ENCODE data around the gene XAB2. TPM values are rescaled to one million over a fixed set of nuclear protein-coding genes. Genes with fewer than 3 reads are reported as not detected.
"Not testable (repeated sequence)": the region's sequence is repeated elsewhere in the genome, so short reads cannot be mapped to it uniquely, and the experiment has no call there.

Gene XAB2
- total RNA-seq, 2 donors from 2014 or later: 18.1 to 24.1 TPM

DNA sequence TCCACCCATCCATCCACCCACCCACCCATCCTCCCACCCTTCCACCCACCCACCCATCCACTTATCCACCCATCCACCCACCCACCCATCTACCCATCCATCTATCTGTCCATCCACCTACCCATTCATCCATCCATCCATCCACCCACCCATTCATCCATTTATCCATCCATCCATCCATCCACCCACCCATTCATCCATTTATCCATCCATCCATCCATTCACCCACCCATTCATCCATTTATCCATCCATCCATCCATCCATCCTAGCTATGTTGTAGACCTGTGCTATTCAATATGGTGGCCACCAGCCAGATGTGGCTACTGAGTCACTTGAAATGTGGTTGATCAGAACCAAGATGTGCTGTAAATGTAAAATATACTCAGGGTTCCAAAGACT lies 28.6 kb downstream of the XAB2 start:
- intact Hi-C loops (cut with DNase I): no loop called here
- DNase-seq (no peak), ATAC-seq (no peak)

DNA sequence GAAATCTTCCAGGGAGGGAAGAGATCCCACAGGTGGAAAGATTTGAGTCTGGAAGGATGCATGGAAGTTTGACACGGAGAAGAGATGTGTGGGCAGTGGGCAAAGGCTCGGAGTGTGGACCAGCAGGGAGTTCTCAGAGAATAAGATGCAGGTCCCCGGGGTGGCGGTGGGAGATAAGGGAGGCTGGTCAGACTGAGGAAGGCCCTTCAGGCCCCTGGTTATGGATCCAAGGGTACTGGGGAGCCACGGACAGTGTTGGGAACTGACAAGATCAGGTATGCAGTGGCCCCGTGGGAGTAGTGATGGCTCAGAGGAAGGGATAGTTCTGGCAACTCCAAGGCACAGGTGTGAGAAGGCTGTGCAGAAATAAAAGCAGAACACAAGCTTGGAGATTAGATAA lies 31.2 kb downstream of the XAB2 start:
- intact Hi-C loops (cut with DNase I): no loop called here
- no peak for ATAC-seq

DNA sequence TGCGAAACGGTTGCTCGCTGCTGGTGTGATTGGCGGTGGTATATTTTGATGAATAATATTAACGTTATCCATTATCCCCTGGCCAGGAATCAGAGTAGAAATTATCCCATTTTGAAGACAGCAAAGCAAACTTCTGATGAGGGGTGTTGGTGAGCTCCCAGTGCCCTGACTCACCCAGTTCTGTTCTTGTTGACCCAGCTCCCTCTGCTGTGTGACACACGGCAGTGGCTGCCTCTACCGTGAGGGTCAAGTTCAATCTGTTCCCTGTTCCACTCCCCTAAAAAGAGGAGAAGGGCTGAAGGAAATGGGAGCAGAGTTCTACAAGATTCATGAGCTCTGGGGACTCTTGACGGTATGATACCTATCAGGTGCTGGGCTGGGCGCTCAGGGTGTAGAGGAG lies 31.7 kb downstream of the XAB2 start:
- DNase-seq: no peak
- no peak for ATAC-seq
- intact Hi-C loops (cut with DNase I): no loop called here

More for the DNA sequence above, 31.2 kb downstream of the XAB2 start:
- DNase-seq: no peak

DNA sequence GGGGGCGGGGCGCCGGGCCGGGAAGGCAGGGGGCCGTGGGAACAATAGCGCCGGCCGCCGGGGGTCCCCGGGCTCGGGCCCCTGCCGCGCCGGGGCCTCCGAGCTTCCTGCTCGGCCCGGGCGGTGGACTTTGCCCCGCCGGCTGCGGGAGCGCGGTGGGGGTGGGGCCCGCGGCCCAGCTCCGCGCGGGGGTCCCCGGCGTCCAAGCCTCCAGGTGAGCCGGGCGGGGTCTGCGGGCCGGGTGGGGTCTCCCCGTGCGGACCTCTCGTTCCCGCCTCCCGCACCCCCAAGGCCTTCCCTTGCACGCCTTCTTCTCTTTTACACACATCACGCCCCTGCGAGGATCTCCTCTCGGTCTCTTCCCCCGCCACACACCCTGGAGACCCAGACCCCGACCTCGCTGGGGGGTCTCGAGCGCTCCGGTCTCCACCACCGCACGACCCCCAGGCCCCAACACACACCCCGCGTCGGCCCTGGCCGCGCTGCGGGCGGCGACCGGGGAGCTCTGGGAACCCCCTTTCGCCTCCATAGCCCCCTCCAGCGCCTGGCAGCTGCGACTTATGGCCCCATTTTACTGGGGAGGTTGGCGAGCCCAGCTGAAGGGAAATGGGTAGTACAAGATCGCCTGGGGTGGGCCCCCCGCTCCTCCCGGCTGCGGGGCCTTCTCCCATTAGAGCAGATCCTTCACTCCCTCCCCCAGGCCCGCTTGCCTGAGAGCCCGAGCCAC lies 33.0 kb downstream of the XAB2 start:
- DNase-seq: no peak

DNA sequence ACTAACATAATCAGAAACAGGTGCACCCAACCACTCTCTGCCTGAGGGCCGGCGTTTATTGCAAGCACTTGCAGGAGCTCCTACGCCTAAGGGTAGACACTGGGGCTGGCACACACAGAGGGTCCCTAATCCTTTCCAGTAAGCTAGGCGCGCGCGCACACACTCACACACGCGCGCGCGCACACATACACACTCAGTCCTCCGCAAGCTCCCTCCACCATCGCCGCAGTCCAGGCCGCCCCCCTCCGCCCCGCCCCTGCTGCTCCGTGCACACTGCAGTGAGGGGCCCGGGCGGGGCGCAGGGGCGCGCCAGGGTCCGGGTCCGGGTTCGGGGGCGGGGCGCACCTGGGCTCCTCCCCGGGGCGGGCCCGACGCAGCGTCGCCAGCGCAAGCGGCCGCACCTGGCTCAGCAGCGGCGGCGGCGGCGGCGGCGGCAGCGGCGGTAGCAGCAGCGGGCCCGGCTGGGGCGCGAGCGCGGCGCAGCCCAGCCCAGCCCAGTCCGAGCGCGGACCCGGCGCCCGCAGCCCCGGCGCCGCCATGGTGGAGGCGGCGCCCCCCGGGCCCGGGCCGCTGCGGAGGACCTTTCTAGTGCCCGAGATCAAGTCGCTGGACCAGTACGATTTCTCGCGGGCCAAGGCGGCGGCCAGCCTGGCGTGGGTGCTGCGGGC lies 33.7 kb downstream of the XAB2 start, which contains the start of gene CAMSAP3:
CAMSAP3 (plus strand) TSS at position 398 of the 668 bp plus-strand sequence; CDS start at position 538, 140 bp downstream.
- intact Hi-C loops (cut with DNase I): no loop called here
- DNase-seq: no peak
- peak; percentile 41 to 78 for ATAC-seq

More for the DNA sequence above, 33.0 kb downstream of the XAB2 start:
- intact Hi-C loops (cut with DNase I): no loop called here
- no peak for ATAC-seq

DNA sequence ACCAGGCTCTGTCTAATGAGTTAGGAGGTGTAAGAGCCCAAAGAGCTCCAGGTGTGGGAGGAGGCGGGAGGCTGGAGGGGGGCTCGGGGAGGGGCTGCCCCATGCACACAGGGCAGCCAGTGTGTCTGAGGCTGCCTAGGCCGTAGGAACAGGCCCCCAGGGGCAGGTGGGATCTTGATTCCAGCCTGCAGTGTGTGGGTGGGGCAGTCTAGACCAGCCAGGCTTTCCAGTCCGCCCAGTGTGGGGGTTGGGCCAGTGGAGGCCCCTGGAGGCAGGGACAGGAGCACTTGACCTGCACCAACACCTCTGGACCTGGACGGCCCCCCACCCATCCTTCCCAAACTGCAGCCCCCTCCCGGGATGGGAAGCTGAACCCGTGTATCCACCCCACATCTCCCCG lies 39.1 kb downstream of the XAB2 start:
- ATAC-seq (no peak), DNase-seq (no peak)
- intact Hi-C loops (cut with DNase I): no loop called here

DNA sequence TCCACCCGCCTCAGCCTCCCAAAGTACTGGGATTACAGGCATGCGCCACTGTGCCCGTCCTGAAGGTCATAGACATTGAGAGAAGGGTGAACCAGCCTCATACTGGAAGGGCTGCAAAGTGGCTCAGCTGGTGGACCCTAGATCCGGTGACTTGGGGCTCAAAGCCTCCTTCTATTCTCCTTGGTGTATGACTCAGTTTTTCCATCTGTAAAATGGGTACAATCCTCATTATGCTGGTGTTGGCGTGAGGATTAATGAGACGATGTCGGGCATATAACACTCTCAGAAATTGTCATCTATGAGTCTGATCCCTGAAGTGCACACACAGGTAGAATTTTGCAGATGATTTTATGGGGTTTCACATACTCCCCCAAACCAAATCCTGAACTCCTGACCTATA lies 39.5 kb downstream of the XAB2 start:
- DNase-seq (no peak), ATAC-seq (no peak)
- intact Hi-C loops (cut with DNase I): no loop called here

DNA sequence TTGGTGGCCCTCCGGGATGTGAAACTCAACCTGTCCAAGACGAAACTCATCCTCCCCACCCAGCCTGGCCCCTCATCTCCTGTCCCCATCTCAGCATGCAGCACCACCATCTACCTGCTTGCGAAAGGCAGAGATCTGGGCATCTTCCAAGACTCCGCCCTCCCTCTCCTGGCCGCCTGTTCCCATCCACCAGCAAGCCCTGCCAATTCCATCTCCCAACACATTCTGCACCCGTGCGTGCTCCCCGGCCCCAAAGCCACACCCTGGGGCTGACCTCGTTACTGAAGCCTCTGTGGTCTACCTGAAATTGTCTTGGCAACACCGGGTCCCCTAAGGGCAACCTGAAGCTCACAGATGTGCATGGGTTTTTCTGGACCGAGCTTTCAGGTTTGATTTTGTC lies 46.9 kb downstream of the XAB2 start:
- ATAC-seq: no peak
- DNase-seq: no peak
- intact Hi-C loops (cut with DNase I): no loop called here

DNA sequence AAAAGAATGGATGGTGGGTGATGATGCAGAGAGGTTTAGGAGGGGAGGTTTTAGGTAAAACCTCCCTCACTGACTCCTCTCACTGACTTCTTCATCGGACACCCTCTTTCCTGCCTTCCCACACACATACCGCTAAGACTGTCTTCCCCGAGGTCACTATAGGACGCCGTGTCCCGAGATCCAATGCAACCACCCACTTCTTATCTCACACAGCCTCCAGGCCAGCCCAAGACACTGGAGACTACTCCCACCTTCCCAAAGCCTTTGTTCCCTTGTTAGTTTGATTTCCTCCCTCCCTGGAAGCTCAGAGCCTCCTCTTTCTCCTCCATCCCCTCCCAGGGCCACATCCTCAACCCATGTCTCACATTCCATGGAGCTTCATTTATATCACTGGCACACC lies 50.2 kb downstream of the XAB2 start:
- no peak for DNase-seq
- intact Hi-C loops (cut with DNase I): no loop called here
- ATAC-seq: no peak

DNA sequence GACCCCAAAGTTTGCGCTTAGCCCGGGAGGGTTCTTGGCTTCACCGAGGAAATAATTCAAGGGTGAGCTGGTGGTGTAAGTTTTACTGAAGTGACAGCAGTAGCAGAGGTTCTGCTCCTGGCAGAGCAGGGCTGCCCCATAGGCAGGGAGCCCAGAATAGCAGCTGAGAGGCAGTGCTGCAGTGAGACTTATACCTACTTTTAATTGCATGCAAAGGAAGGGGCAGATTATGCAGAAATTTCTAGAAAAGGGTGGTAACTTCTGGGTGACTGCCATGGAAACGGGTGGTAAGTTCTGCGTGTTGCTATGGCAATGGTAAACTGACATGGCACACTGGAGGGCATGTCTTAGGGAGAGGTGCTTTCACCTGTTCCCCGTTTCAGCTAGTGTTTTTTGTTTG lies 51.2 kb downstream of the XAB2 start:
- DNase-seq: no peak
- intact Hi-C loops (cut with DNase I): no loop called here
- no peak for ATAC-seq

DNA sequence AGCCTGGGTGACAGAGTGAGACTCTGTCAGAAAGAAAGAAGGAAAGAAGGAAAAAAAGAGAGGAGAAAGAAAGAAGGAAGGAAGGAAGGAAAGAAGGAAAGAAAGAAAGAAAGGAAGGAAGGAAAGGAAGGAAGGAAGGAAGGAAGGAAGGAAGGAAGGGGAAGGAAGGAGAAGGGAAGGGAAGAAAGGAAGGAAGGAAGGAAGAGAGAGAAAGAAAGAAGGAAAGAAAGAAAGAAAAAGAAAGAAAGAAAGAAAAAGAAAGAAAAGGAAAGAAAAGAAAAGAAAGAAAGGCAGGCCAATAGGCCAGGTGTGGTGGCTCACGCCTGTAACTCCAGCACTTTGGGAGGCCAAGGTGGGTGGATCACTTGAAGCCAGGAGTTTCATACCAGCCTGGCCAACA lies 51.9 kb downstream of the XAB2 start:
- intact Hi-C loops (cut with DNase I); ATAC-seq; DNase-seq: not testable (repeated sequence)

DNA sequence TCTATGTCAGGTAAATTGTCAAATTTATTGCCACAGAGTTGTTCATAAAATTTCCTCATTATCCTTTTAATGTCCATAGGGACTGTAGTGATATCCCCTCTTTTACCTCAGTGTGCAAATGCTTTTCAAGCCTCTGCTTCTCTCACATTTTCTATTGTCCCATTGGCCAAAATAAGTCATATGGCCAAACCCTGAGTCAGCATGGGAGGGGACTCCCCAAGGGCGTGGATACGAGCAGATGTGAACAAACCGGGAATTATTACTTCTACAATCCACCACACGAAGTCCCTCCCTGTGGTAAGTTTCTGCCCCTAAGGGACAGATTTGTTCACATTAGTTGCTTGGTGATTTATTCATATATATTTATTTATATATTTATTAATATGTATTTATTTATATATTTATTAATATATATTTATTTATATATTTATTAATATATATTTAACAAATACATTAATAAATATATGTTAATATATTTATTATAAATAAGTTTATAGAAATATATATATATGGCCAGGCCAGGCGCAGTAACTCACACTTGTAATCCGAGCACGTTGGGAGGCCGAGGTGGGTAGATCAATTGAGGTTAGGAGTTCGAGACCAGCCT lies 53.8 kb downstream of the XAB2 start:
- DNase-seq: no peak
- ATAC-seq: no peak
- intact Hi-C loops (cut with DNase I): no loop called here

DNA sequence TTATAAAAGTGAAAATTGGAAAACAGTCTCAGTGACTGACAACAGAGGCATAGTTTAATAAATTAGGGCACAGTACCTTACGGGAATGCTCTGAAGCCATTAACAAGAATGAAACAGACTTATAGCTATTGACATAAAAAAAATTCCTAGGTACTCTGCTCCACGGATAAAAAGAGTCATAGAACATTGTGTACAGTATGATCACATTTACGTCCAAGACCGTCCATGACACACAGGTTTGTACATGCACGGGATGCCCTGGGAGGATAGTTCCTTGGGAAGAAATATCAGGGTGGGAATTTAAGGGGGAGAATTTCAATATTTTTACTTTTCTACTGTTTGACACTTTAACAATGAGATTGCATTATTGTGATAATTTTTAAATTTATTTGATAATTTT lies 58.6 kb downstream of the XAB2 start:
- ATAC-seq (no peak), DNase-seq (no peak)
- intact Hi-C loops (cut with DNase I): no loop called here

Small RNAs within 50 kb of the gene (microRNA-seq; reads per million reads assigned to microRNA genes)
- 0 reads per million in 2 donors for gene MIR6792

Other genes with a start within 250 kb of the XAB2 start
- gene PEX11G, start 140.5 kb downstream of the XAB2 start, total RNA-seq: 1 to 10 TPM; 1.2 to 2.0 TPM
- 10 to 100 TPM; 75.3 to 82.4 TPM for gene ZNF358, start 113.4 kb downstream of the XAB2 start, total RNA-seq
- gene MCOLN1, start 106.9 kb downstream of the XAB2 start, total RNA-seq: 10 to 100 TPM; 21.2 to 25.0 TPM
- 10 to 100 TPM; 59.2 to 61.7 TPM for gene PNPLA6, start 93.8 kb downstream of the XAB2 start, total RNA-seq
- 1 to 10 TPM in 1 of 2 donors, under 1 TPM in 1; 0.73 to 2.0 TPM for gene CAMSAP3, start 33.7 kb downstream of the XAB2 start, total RNA-seq
- gene PET100, start 248 bp upstream of the XAB2 start, total RNA-seq: 100 to 1,000 TPM; 150 to 152 TPM
- not detected for gene PCP2, start 4.2 kb upstream of the XAB2 start, total RNA-seq
- 10 to 100 TPM; 13.5 to 18.2 TPM for gene STXBP2, start 7.6 kb upstream of the XAB2 start, total RNA-seq
- gene RETN, start 39.5 kb upstream of the XAB2 start, total RNA-seq: 1 to 10 TPM; 1.4 to 1.6 TPM
- 1 to 10 TPM; 1.2 to 1.7 TPM for gene MCEMP1, start 47.5 kb upstream of the XAB2 start, total RNA-seq
- 100 to 1,000 TPM in 1 of 2 donors, 10 to 100 TPM in 1; 82.6 to 108 TPM for gene TRAPPC5, start 51.3 kb upstream of the XAB2 start, total RNA-seq
- gene FCER2, start 72.6 kb upstream of the XAB2 start, total RNA-seq: 1 to 10 TPM in 1 of 2 donors, under 1 TPM in 1; 0.31 to 1.7 TPM
- gene CLEC4G, start 102.6 kb upstream of the XAB2 start, total RNA-seq: 1 to 10 TPM; 2.6 to 7.3 TPM
- gene CD209, start 118.0 kb upstream of the XAB2 start, total RNA-seq: 10 to 100 TPM; 18.3 to 39.5 TPM
- gene CLEC4M, start 133.7 kb upstream of the XAB2 start, total RNA-seq: under 1 TPM in 1 of 2 donors, not detected in 1; 0.29 TPM
- 10 to 100 TPM; 17.6 to 18.8 TPM for gene EVI5L, start 200.7 kb upstream of the XAB2 start, total RNA-seq
- gene PRR36, start 244.8 kb upstream of the XAB2 start, total RNA-seq: under 1 TPM; 0.10 to 0.24 TPM